Retinal pigment epithelial cell (primary cell): ENCODE results near the gene CCNQ.

Experiments used
- DNase-seq: peaks from one replicate; pipeline ENCODE4 v3.0.0-alpha.2; 2010; ENCODE audit warnings: low read depth
- H3K4me3 ChIP-seq: 2 replicates; pipeline ENCODE4 v1.5.1; 2011; ENCODE audit warnings: mild to moderate bottlenecking, low read length, control low read depth, moderate library complexity
- TF ChIP-seq, protein P1 (sequence below): conservative IDR thresholded peaks from 2 replicates; pipeline ENCODE4 v1.5.1; 2011; ENCODE audit warnings: low read depth, low read length, control low read depth, inconsistent platforms

Gene CCNQ

GRCh38 chrX:153564047-153564606 lies 34.8 kb downstream of the CCNQ start:
- H3K4me3 ChIP-seq, result no peak overlapping the region
- TF ChIP-seq, protein P1, sequence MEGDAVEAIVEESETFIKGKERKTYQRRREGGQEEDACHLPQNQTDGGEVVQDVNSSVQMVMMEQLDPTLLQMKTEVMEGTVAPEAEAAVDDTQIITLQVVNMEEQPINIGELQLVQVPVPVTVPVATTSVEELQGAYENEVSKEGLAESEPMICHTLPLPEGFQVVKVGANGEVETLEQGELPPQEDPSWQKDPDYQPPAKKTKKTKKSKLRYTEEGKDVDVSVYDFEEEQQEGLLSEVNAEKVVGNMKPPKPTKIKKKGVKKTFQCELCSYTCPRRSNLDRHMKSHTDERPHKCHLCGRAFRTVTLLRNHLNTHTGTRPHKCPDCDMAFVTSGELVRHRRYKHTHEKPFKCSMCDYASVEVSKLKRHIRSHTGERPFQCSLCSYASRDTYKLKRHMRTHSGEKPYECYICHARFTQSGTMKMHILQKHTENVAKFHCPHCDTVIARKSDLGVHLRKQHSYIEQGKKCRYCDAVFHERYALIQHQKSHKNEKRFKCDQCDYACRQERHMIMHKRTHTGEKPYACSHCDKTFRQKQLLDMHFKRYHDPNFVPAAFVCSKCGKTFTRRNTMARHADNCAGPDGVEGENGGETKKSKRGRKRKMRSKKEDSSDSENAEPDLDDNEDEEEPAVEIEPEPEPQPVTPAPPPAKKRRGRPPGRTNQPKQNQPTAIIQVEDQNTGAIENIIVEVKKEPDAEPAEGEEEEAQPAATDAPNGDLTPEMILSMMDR, result no peak
- no peak for DNase-seq

GRCh38 chrX:153562546-153562945 lies 36.4 kb downstream of the CCNQ start:
- no peak overlapping the region for H3K4me3 ChIP-seq
- TF ChIP-seq, protein P1, result no peak
- no peak for DNase-seq

- no peak overlapping the region for H3K4me3 ChIP-seq
- DNase-seq, result no peak
- TF ChIP-seq, protein P1, result no peak
Measured at GRCh38 chrX:153561337-153561736, 37.6 kb downstream of the CCNQ start.

DNA sequence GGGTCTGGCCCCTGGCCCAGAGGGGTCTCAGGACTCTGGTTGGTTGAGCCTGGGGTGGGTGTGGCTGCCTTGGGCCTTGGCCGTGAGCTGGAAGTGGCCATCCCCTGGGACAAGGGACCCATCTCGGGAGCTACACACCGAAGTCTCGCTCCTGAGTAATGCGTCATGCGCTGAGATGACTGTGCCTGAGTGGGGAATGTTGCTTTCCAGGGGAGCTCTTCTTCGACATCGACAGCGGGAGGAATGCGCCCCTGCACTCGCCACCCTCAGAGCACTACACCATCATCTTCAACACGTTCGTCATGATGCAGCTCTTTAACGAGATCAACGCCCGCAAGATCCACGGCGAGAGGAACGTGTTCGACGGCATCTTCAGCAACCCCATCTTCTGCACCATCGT lies 38.5 kb downstream of the CCNQ start:
- DNase-seq, result no peak
- H3K4me3 ChIP-seq, result no peak overlapping the region
- TF ChIP-seq, protein P1, result no peak

DNA sequence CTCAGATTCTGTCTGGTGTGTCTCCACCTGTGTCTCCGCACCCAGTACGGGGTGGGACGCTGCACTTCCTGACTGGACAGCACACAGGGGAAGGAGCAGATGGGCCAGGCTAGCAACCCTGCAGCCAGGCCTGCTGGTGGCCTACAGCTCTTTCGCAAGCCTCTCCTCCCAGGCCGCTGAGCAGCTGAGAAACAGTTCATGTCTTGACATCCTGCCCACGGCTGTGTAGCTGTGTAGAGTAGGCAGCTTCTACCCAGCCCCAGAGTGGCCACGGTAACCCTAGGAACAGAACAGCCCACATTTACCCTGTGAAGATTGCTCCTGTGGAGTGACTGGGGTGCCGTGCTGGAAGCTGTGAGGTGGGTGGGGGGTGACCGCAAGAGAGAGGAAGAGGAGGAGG lies 38.9 kb downstream of the CCNQ start:
- TF ChIP-seq, protein P1, result no peak
- DNase-seq, result no peak
- no peak overlapping the region for H3K4me3 ChIP-seq

- no peak for DNase-seq
- TF ChIP-seq, protein P1, result no peak
- no peak overlapping the region for H3K4me3 ChIP-seq
Measured at GRCh38 chrX:153557618-153558355, 41.2 kb downstream of the CCNQ start.

DNA sequence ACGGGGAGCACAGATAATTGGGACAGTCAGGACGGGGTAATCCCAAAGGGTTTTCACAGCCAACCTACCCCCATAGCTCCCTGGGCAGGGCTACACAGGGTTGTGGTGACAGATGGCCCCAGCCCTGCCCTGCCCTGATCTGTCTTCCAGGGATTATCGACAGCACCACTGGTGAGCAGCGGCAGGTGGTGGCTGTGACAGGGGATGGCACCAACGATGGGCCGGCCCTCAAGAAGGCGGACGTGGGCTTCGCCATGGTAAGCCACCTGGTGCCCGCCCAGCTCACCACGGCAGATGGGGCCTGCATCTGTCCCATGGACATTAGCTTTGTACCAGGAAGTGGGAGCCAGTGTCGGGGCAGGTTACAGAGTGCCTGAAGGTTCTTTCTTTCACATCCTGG lies 42.2 kb downstream of the CCNQ start:
- DNase-seq, result no peak
- TF ChIP-seq, protein P1, result no peak
- H3K4me3 ChIP-seq, result no peak overlapping the region
